Body of pancreas (tissue), 4 donors: ENCODE measurements around the gene MPHOSPH8. TPM values are rescaled to one million over a fixed set of nuclear protein-coding genes. Genes with fewer than 3 reads are reported as not detected.
"Not testable (repeated sequence)": the region's sequence is repeated elsewhere in the genome, so short reads cannot be mapped to it uniquely, and the experiment has no call there.

Experiments used
- ATAC-seq: fragments of 150-250 bp; one replicate; pipeline ENCODE4 v1.9.1; 2016
- DNase-seq, 4 donors: peaks; one replicate each; pipeline ENCODE4 v3.0.0-alpha.2; 2019
- H3K27ac ChIP-seq, 4 donors: fragments of 200-600 bp; sonication (generic); 1 replicate in 3 of 4; 2 replicates in 1 of 4; pipeline versions ENCODE4 v1.5.1 to v1.6.1; 2016 to 2019; ENCODE audit warnings: mild to moderate bottlenecking in 1 of 4, mixed read lengths in 1 of 4, moderate library complexity in 1 of 4
- H3K27me3 ChIP-seq, 2 donors: fragments of 200-600 bp; sonication (generic); one replicate each; pipeline ENCODE4 v1.6.0; 2016; ENCODE audit warnings: mild to moderate bottlenecking in 1 of 2
- H3K36me3 ChIP-seq, 2 donors: fragments of 200-600 bp; sonication (generic); replicated peaks in 1 of 2; 2 replicates each; pipeline ENCODE4 v1.5.1; 2016; ENCODE audit warnings: low read depth in 2 of 2; ENCODE audit not compliant: insufficient read depth in 1 of 2
- H3K4me1 ChIP-seq: fragments of 200-600 bp; sonication (generic); one replicate; pipeline ENCODE4 v1.6.0; 2016
- H3K4me3 ChIP-seq, 2 donors: fragments of 200-600 bp; sonication (generic); 1 replicate in 1 of 2; 2 replicates in 1 of 2; pipeline ENCODE4 v1.5.1; 2016 to 2019
- H3K9me3 ChIP-seq, 3 donors: fragments of 200-600 bp; sonication (generic); 1 replicate in 2 of 3; 2 replicates in 1 of 3; pipeline ENCODE4 v1.5.1; 2016
- POLR2A ChIP-seq, 3 donors: fragments of 450-650 bp; IDR thresholded peaks; one replicate each; pipeline ENCODE4 v1.6.1; 2016; ENCODE audit warnings: antibody characterized with exemption in 3 of 3, mild to moderate bottlenecking in 2 of 3
- WGBS, 2 donors: methylation state at CpG; one replicate each; pipeline ENCODE4 v1.1.5; 2017; 5-methylcytosine and 5-hydroxymethylcytosine counted together
- intact Hi-C: fragments of 100-400 bp; cut with DNase I; formaldehyde crosslinking; loops from one replicate; pipeline ENCODE4 v1.15.1; 2023
- total RNA-seq, 2 donors: library from RNA; depleted of rRNA; stranded (reverse); fragments of >200 nt; gene quantifications; one replicate each; pipeline ENCODE4 v1.1.0, GENCODE V29; 2016
- TF ChIP-seq, protein P1 (sequence below), 7 experiments: fragments of 450-650 bp in 4 of 7; fragments of 200-600 bp in 3 of 7; sonication (generic) in 3 of 7; IDR thresholded peaks; one replicate each; pipeline ENCODE4 v1.5.1; 2016 to 2019; ENCODE audit warnings: antibody characterized with exemption in 7 of 7

The MPHOSPH8 gene
- total RNA-seq, 2 donors from 2014 or later: 18.7 to 23.4 TPM

GRCh38 chr13:19622193-19622592 lies 11.3 kb upstream of the MPHOSPH8 start:
- H3K4me3 ChIP-seq: no peak overlapping the region
- TF ChIP-seq, protein P1, sequence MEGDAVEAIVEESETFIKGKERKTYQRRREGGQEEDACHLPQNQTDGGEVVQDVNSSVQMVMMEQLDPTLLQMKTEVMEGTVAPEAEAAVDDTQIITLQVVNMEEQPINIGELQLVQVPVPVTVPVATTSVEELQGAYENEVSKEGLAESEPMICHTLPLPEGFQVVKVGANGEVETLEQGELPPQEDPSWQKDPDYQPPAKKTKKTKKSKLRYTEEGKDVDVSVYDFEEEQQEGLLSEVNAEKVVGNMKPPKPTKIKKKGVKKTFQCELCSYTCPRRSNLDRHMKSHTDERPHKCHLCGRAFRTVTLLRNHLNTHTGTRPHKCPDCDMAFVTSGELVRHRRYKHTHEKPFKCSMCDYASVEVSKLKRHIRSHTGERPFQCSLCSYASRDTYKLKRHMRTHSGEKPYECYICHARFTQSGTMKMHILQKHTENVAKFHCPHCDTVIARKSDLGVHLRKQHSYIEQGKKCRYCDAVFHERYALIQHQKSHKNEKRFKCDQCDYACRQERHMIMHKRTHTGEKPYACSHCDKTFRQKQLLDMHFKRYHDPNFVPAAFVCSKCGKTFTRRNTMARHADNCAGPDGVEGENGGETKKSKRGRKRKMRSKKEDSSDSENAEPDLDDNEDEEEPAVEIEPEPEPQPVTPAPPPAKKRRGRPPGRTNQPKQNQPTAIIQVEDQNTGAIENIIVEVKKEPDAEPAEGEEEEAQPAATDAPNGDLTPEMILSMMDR (IDR thresholded peaks at IDR 0.05): no peak
- TF ChIP-seq POLR2A (IDR thresholded peaks at IDR 0.05): no peak
- 56 to 67% methylated on average over 3 of the region's 3 CpGs for WGBS, 2 donors
- no peaks in the 10 kb centered on the region for H3K4me1 ChIP-seq
- no peaks in the 10 kb centered on the region for H3K9me3 ChIP-seq
- H3K27ac ChIP-seq: no peak overlapping the region
- DNase-seq: no peak
- H3K36me3 ChIP-seq: no peaks in the 10 kb centered on the region
- intact Hi-C loops: no loop called here
- no peak for ATAC-seq
- no peaks in the 10 kb centered on the region for H3K27me3 ChIP-seq

DNA sequence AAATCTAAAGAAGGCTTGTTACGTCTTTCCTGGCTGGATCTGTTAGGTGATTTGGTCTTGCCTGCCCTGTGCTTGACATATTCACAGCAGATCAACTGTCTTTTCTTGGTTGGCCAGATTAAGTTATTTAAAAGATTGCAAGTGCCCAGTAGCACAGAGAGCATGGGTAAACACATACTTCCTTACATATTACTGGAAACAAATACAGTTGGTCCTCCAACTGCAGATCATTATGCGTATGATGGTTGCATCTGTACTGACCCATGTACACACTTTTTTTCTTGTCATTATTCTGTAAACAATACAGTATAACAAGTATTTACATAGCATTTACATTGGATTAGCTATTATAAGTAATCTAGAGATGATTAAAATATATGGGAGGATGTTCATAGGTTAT lies 9.2 kb upstream of the MPHOSPH8 start:
- intact Hi-C loops: no loop called here

DNA sequence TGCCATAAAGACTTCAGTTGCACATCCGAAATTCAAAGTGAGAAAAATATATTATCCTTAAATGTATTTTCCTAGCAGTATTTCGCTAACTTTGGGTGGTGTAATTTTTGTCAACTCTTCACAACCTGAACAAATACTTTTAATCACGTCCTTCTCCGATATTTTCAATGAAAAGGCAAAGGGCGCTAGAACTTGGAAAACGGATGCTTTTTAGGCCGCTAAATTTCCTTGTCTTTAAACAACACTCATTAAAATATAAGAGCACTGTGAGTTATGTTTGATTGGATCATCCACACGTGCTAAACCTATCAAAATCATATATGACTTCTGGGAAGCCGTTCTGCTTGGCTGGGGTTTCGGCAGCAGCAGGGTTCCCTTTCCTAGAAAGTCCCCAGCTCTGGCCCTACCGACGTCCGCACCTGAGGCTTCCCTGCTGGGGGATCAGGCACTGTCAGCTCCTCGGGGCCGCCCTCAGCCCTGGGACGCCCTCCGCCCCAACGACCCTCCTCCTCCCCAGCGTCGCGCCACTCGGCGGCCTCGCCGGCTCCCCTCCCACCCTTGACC lies 462 bp upstream of the MPHOSPH8 start:
- WGBS, 2 donors: 8 to 12% methylated on average over 16 to 25 of the region's 25 CpGs
- intact Hi-C loops: no loop called here
- TF ChIP-seq, protein P1 (IDR thresholded peaks at IDR 0.05): no peak
- TF ChIP-seq POLR2A (IDR thresholded peaks at IDR 0.05): no peak

More for the DNA sequence above, 9.2 kb upstream of the MPHOSPH8 start:
- WGBS, 2 donors: 90 to 91% methylated on average over 2 of the region's 2 CpGs
- ATAC-seq (no peak), DNase-seq (no peak)
- TF ChIP-seq, protein P1 (IDR thresholded peaks at IDR 0.05): no peak
- no peak for TF ChIP-seq POLR2A (IDR thresholded peaks at IDR 0.05)
- H3K4me1 ChIP-seq: no peaks in the 10 kb centered on the region
- H3K36me3 ChIP-seq: no peaks in the 10 kb centered on the region
- no peaks in the 10 kb centered on the region for H3K27me3 ChIP-seq
- no peaks in the 10 kb centered on the region for H3K9me3 ChIP-seq
- no peak overlapping the region for H3K27ac ChIP-seq
- H3K4me3 ChIP-seq: no peak overlapping the region

DNA sequence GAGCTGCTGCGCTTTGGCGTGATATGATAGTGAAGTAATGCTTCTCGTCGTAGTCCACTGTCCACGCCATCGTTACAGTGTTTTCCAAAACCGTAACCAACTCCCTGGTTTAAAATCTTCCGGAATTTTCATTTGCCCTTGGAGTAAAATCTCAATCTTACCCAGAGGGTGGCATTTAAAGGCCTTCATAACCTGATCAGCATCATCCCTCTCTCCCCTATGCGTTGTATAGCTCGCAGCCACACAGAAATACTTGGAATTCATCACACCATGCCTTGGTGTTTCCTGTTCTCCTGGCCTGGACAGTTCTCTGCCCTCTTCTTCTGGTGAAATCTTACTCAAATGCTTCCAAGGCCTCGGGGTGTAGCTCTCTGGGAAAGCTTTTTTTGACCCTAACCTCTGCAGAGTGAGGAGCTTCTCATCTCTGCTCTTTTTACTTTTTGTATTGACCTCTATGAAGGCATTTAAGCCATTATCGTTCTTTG lies 839 bp downstream of the MPHOSPH8 start:
- no peak for DNase-seq
- TF ChIP-seq, protein P1 (IDR thresholded peaks at IDR 0.05): no peak
- no peak for TF ChIP-seq POLR2A (IDR thresholded peaks at IDR 0.05)
- 0% methylated on average over 12 of the region's 12 CpGs for WGBS, 2 donors

More for the DNA sequence above, 462 bp upstream of the MPHOSPH8 start:
- no peaks in the 10 kb centered on the region for H3K27me3 ChIP-seq
- peaks cover 15% of the 10 kb centered on the region for H3K4me1 ChIP-seq
- H3K4me3 ChIP-seq: peak overlapping the region; percentile 57 to 69
- DNase-seq (no peak), ATAC-seq (peak; percentile 47)
- peak overlapping the region; percentile 84 to 95 (median 86) for H3K27ac ChIP-seq
- no peaks in the 10 kb centered on the region for H3K9me3 ChIP-seq
- no peaks in the 10 kb centered on the region for H3K36me3 ChIP-seq

GRCh38 chr13:19635926-19636325 lies 2.5 kb downstream of the MPHOSPH8 start:
- ATAC-seq, H3K36me3 ChIP-seq, H3K27ac ChIP-seq, intact Hi-C loops, H3K4me3 ChIP-seq, DNase-seq, H3K27me3 ChIP-seq, H3K9me3 ChIP-seq: not testable (repeated sequence)
- WGBS, 2 donors: 88 to 94% methylated on average over 7 of the region's 7 CpGs
- peaks cover 15% of the 10 kb centered on the region for H3K4me1 ChIP-seq

More for the DNA sequence above, 839 bp downstream of the MPHOSPH8 start:
- Histone ChIP-seq H3K27me3 (no peaks in the 10 kb centered on the region), H3K36me3 (no peaks in the 10 kb centered on the region), H3K27ac (peak overlapping the region; percentile 84 to 95 (median 86)), H3K4me3 (peak overlapping the region; percentile 57 to 69), H3K9me3 (no peaks in the 10 kb centered on the region), H3K4me1 (peaks cover 15% of the 10 kb centered on the region)
- ATAC-seq: peak; percentile 19
- intact Hi-C loops: no loop called here
